ENCODE data around the gene DLG2. TPM values are rescaled to one million over a fixed set of nuclear protein-coding genes. Genes with fewer than 3 reads are reported as not detected.

The DLG2 gene
- total and polyA plus RNA-seq, 7 donors: 0.60 to 25.8 (median 9.7) TPM; not detected in 1

DNA sequence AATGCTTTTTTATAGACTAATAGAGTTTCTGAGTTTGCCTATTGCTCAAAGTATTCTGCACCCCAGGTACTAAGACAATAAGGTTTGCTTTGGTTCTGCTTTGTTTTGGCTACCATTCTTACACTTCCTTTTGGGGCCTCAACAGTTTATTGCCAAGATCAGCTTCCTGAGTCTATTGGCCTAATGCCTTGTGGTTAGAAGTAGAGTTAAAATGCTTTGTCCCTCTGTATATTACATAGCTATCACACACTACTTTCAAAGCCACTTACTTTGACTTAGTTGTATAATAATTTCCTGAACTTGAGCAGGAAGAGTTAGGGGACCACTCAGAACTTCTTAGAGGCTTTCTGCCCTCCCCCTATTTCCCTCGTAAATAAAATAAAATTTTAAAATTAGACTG lies 96.5 kb downstream of the DLG2 start:
- no peak overlapping the region for H3K4me3 ChIP-seq
- H3K27me3 ChIP-seq: no peaks in the 10 kb centered on the region
- H3K27ac ChIP-seq: no peak overlapping the region
- H3K36me3 ChIP-seq: peaks cover 0 to 8% (median 0%) of the 10 kb centered on the region in 4 donors
- intact Hi-C loops (cut with DNase I): no loop called here
- WGBS, 2 donors: 66 to 84% methylated on average over 1 of the region's 1 CpG
- peaks cover 0 to 6% (median 0%) of the 10 kb centered on the region in 4 donors for H3K9me3 ChIP-seq
- no peak for DNase-seq
- TF ChIP-seq POLR2A (IDR thresholded peaks at IDR 0.05) (no peak), POLR2AphosphoS5 (IDR thresholded peaks at IDR 0.05) (no peak), EP300 (IDR thresholded peaks at IDR 0.05) (no peak)
- TF ChIP-seq, protein P1, sequence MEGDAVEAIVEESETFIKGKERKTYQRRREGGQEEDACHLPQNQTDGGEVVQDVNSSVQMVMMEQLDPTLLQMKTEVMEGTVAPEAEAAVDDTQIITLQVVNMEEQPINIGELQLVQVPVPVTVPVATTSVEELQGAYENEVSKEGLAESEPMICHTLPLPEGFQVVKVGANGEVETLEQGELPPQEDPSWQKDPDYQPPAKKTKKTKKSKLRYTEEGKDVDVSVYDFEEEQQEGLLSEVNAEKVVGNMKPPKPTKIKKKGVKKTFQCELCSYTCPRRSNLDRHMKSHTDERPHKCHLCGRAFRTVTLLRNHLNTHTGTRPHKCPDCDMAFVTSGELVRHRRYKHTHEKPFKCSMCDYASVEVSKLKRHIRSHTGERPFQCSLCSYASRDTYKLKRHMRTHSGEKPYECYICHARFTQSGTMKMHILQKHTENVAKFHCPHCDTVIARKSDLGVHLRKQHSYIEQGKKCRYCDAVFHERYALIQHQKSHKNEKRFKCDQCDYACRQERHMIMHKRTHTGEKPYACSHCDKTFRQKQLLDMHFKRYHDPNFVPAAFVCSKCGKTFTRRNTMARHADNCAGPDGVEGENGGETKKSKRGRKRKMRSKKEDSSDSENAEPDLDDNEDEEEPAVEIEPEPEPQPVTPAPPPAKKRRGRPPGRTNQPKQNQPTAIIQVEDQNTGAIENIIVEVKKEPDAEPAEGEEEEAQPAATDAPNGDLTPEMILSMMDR (IDR thresholded peaks at IDR 0.05): no peak
- H3K4me1 ChIP-seq: no peaks in the 10 kb centered on the region

DNA sequence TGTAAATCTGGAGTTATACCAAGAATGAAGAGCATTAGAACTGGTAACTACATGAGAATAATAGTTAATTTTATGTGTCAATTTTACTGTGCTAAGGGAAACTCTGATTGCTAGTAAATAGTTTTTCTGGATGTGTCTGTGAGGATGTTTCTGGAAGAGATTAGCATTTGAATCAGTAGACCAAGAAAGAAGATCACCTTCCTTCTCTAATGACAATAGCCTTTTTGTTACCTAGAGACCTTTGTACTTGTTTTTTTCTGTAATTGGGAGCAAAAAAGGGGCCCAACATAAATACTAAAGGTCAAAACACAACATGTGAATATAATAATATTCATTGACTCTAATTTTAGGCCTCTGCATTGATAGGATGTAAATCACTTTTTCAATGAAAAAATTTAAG lies 100.6 kb downstream of the DLG2 start:
- Histone ChIP-seq H3K27ac (no peak overlapping the region), H3K9me3 (peaks cover 0 to 6% (median 0%) of the 10 kb centered on the region in 4 donors), H3K4me3 (no peak overlapping the region), H3K36me3 (no peaks in the 10 kb centered on the region), H3K4me1 (peaks cover 0 to 5% (median 0%) of the 10 kb centered on the region in 4 donors), H3K27me3 (no peaks in the 10 kb centered on the region)
- DNase-seq: no peak
- TF ChIP-seq, protein P1 (IDR thresholded peaks at IDR 0.05): no peak
- TF ChIP-seq POLR2AphosphoS5 (IDR thresholded peaks at IDR 0.05): no peak
- no peak for TF ChIP-seq EP300 (IDR thresholded peaks at IDR 0.05)
- no peak for TF ChIP-seq POLR2A (IDR thresholded peaks at IDR 0.05)
- intact Hi-C loops (cut with DNase I): no loop called here

DNA sequence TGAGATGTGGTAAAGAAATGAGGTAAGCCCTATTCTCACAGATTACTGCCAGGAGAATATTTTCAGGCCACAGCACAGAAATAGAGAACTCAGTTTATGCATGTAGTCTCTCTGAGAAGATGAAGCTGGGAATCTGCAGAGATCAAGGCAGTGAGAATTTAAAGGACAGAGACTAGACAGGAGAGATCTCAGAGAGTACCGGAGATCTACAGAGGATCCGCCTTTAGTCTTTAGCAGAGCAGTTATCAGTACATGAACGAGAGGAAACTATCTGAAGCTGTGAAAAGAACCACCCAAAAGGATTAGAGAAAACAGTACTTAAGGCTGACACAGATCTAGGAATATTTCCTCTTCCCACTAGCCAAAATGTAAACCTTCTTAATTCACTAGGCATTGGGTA lies 101.5 kb downstream of the DLG2 start:
- 76 to 78% methylated on average over 3 of the region's 3 CpGs for WGBS, 2 donors

DNA sequence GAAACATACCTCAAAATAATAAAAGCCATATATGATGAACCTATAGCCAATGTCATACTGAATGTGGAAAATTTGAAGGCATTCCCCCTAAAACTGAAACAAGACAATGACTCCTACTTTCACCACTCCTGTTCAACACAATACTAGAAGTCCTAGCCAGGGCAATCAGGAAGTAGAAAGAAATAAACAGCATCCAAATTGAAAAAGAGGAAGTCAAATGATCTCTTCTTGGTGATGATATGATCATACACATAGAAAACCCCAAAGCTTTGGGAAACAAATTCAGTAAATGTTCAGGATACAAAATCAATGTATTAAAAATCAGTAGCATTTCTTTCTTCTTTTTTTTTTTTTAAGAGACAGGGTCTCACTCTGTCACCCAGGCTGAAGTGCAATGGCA lies 109.9 kb downstream of the DLG2 start:
- H3K4me3 ChIP-seq: no peak overlapping the region
- H3K4me1 ChIP-seq: peaks cover 0 to 6% (median 0%) of the 10 kb centered on the region in 4 donors
- no peaks in the 10 kb centered on the region for H3K27me3 ChIP-seq
- intact Hi-C loops (cut with DNase I): no loop called here
- TF ChIP-seq POLR2AphosphoS5 (IDR thresholded peaks at IDR 0.05) (no peak), POLR2A (IDR thresholded peaks at IDR 0.05) (no peak), EP300 (IDR thresholded peaks at IDR 0.05) (no peak)
- TF ChIP-seq, protein P1 (IDR thresholded peaks at IDR 0.05): no peak
- no peaks in the 10 kb centered on the region for H3K36me3 ChIP-seq
- no peak for DNase-seq
- no peak overlapping the region for H3K27ac ChIP-seq
- H3K9me3 ChIP-seq: peaks cover 0 to 8% (median 0%) of the 10 kb centered on the region in 4 donors

More for the DNA sequence above, 101.5 kb downstream of the DLG2 start:
- TF ChIP-seq EP300 (IDR thresholded peaks at IDR 0.05) (no peak), POLR2AphosphoS5 (IDR thresholded peaks at IDR 0.05) (no peak), POLR2A (IDR thresholded peaks at IDR 0.05) (no peak)
- TF ChIP-seq, protein P1 (IDR thresholded peaks at IDR 0.05): no peak
- no peak for DNase-seq
- H3K9me3 ChIP-seq: peaks cover 0 to 8% (median 0%) of the 10 kb centered on the region in 4 donors
- no peaks in the 10 kb centered on the region for H3K36me3 ChIP-seq
- no peaks in the 10 kb centered on the region for H3K27me3 ChIP-seq
- H3K4me3 ChIP-seq: no peak overlapping the region
- H3K4me1 ChIP-seq: peaks cover 0 to 6% (median 0%) of the 10 kb centered on the region in 4 donors
- intact Hi-C loops (cut with DNase I): no loop called here
- H3K27ac ChIP-seq: no peak overlapping the region

DNA sequence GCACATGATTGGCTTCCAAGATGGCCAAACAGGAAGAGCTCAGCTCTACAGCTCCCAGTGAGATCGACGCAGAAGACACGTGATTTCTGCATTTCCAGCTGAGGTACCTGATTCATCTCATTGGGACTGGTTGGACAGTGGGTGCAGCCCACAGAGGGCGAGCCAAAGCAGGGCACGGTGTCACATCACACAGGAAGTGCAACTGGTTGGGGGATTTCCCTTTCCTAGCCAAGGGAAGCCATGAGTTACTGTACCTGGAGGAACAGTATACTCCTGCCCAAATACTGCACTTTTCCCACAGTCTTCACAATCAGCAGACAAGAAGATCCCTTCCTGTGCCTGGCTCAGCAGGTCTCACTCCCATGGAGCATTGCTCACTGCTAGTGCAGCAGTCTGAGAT lies 131.2 kb downstream of the DLG2 start:
- Histone ChIP-seq H3K4me1 (peaks cover 0 to 8% (median 0%) of the 10 kb centered on the region in 4 donors), H3K4me3 (no peak overlapping the region), H3K27me3 (no peaks in the 10 kb centered on the region), H3K27ac (no peak overlapping the region), H3K36me3 (no peaks in the 10 kb centered on the region), H3K9me3 (no peaks in the 10 kb centered on the region)
- TF ChIP-seq EP300 (IDR thresholded peaks at IDR 0.05) (no peak), POLR2A (IDR thresholded peaks at IDR 0.05) (no peak), POLR2AphosphoS5 (IDR thresholded peaks at IDR 0.05) (no peak)
- TF ChIP-seq, protein P1 (IDR thresholded peaks at IDR 0.05): no peak
- intact Hi-C loops (cut with DNase I): no loop called here
- 89% methylated on average over 5 of the region's 5 CpGs for WGBS, 2 donors
- no peak for DNase-seq

Data from sigmoid colon (tissue), 7 donors.